TTC549 (cell line): ENCODE data around the gene RBMS3.

Experiments
- FAIRE-seq: peaks from 2 replicates; lab custom pipeline; 2012; peaks lifted over from hg19 to GRCh38; lab: Jason Lieb, UNC

The RBMS3 gene

GRCh38 chr3:29942297-29942696, 661.4 kb downstream of the RBMS3 start:
- no peak for FAIRE-seq

- no peak for FAIRE-seq
Measured at GRCh38 chr3:29949131-29949530, 668.3 kb downstream of the RBMS3 start.

DNA sequence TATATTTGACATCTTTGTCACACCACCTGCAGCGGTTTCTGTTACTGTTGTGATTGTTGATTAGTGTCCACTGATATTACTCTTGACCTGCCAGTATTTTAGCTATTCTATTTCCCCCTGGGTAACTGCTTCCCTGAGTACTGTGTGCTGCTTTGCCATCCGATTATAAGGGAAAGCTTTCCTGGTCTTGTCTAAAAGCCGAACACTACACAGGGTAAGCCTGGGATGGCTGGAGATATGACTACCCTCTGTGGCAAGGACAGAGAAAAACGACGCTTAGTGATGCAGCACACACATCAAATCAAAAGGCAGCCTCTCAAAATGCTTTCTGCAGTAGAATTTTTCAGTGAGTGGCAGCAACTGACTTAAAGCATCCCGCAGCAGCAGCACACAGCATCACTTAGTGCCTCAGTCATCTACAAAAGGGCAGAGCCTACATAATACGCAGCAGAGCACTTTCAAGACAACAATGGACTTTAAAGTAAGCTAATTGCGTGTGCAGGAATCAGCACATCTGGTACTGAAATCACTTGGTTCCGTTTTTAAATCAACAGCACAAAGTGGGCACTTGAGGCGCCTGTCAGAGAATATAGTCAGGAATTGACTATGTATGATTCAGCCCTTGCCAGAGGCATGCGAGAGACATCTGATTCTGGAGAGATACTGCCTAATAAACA, 669.2 kb downstream of the RBMS3 start:
- FAIRE-seq, result no peak

GRCh38 chr3:29952431-29952830, 671.6 kb downstream of the RBMS3 start:
- no peak for FAIRE-seq

DNA sequence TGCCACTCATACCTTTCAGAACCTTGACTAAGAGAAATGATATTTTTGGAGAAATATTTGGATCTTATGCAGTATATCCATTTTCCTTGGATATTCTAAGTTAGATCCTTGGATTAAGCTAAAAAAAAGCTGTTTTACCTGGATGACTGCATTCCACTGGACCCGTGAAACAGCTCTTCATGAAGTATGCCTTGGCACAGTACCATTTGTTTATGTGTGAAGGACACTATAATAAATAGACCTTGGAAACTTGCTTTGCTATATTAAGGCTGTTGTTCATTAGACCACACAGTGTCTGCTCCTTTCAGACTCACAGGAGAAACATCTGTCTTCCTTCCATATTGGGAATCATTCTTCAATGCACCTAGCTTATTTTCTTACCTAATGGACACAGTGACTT, 674.5 kb downstream of the RBMS3 start:
- no peak for FAIRE-seq

GRCh38 chr3:29958816-29959215, 677.9 kb downstream of the RBMS3 start:
- FAIRE-seq, result no peak

- FAIRE-seq, result no peak
Measured at GRCh38 chr3:29971895-29972294, 691.0 kb downstream of the RBMS3 start.

GRCh38 chr3:29972320-29972993, 691.6 kb downstream of the RBMS3 start:
- no peak for FAIRE-seq

GRCh38 chr3:29973763-29974162, 692.9 kb downstream of the RBMS3 start:
- FAIRE-seq, result no peak

- no peak for FAIRE-seq
Measured at GRCh38 chr3:29976871-29977270, 696.0 kb downstream of the RBMS3 start.

GRCh38 chr3:29977360-29977759, 696.5 kb downstream of the RBMS3 start:
- no peak for FAIRE-seq

DNA sequence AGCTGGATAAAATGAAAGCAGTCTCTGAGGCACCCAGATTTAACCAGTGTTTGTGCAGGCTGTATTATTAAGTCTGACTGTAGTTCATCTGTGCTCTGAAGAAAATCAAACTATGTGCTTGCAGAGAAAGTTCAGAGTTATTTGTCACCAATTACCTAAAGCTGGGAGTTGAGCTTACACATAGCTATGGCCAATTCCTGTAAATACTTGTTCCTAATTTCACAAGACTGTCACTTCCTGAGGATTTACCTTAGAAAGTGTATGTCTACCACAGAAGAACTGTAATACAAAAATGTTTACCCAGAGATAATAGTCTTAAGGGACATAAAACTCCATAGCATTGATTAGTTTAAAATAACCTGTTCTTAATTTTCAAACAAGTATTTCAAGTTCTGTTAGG, 697.2 kb downstream of the RBMS3 start:
- no peak for FAIRE-seq

- no peak for FAIRE-seq
Measured at GRCh38 chr3:29991198-29991597, 710.3 kb downstream of the RBMS3 start.

DNA sequence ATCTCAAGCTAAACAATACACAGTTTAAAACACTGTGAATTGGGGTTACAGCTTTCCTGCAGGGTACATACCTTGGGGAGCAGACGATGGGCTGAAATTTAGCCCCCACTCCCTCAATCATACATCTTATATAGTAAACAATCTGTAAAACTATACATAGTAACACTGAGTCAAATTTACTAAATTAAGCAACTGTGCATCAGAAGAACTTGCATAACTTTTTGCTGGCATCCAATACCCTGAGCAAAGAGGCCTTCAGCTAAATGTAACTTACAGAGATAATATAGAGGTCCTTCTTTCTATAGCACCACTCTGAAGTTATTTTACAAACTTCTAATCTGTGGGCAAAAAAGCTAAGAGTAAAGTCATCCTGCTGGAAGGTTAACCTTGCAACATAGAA, 721.9 kb downstream of the RBMS3 start:
- no peak for FAIRE-seq

- no peak for FAIRE-seq
Measured at GRCh38 chr3:30003741-30004140, 722.9 kb downstream of the RBMS3 start.

DNA sequence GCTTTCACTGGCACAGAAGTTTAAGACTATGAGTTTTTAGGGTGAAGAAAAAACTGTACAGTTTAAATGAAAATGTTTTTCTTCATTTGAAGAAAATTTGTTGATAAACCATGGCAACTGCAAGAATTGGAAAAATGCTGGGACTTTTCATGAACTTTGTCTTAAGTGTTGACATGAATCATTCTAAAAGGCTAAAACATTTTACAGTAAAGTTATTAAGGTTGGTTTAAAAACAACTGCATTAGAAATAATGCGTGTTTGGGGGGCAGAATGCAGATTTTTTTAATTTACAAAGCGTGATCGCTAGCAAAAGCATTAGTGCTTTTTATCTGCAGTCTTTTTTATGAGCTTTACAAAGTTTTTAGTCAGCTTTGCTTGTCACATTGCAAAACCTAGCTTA, 723.6 kb downstream of the RBMS3 start:
- FAIRE-seq, result no peak

DNA sequence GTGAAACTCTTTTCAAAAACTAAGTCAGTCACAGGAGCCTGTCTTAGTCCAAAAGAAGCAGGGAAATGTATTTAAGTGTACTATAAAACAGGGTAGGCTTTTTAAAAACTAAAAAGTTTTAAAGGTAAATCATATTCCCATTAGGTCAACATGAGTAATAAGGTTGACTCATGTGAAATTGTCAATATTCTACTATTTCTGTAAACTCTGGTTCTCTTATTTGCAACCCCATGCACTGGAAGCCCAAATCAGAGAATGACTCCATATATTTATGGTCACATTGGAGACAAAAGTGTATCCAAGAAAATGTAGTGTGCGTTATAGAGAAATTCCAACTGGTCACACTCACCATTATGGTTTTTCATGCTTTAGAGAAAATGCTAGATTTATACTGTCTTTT, 725.2 kb downstream of the RBMS3 start:
- no peak for FAIRE-seq

- FAIRE-seq, result no peak
Measured at GRCh38 chr3:30007668-30008067, 726.8 kb downstream of the RBMS3 start.

- FAIRE-seq, result no peak
Measured at GRCh38 chr3:30011237-30011803, 730.4 kb downstream of the RBMS3 start.

DNA sequence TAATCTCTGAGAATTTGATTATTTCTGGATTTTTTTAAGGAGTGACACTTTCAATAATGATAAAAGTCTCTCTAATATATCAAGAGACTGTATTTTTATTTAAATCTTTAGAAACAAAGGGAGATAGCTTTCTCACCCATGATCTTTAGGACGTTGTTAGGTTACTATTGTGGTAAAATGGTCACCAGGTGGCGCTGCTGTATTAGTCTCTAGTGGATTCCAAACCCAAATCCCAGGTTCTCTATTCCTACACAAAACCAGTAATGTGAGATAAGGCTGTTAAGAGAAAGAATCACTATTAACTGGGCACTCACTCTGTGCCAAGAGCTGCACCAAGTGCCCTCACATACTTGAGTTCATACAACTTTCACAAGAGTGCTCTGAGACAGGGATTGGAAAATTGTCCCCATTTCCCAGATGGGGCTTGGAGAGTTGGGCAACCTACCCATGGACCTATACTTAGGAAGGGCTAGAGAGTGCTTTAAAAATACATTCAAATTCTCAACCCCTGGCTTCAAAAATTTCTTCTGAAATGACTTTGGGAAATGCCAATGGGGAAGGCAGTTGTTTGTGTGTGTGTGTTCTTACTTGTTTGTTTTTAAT, 732.2 kb downstream of the RBMS3 start:
- FAIRE-seq, result peak; percentile 96

DNA sequence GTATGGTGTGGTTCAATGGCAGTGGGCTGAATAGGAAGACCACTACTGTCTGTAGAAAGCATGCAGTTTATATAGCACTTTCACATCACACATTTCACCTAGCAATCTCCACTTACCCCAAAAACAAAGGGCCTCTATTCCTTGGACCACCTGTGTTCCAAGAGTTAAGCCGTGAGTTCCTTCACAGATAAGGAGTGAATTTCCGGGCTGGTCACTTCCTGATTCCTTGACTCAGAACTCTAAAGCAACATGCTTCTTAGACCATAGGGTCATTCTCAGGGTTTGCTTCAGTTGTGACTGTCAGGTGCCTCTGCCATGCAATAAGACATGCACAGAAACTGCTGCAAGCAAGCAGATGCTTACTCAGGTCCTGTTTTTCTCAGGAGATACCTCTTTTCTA, 737.0 kb downstream of the RBMS3 start:
- FAIRE-seq, result no peak

DNA sequence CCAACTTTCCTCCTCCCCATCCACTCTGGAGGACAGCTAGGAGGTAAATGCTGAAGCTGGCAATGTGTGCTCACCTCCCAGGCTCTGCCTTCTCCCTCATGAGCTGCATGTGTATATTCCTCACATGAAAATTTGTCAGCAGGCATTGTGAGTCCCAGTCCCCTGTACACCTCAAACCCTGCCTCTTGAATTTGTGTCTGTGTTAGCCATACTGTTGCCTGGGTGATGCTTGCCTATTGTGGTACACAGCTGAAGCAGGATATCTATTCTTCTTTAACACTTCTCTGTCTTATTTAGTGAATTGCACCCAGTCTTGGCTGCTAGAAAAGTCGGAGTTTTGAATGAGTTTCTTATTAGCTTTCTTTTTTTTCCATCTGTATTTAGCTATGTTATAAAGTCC, 739.5 kb downstream of the RBMS3 start:
- no peak for FAIRE-seq

DNA sequence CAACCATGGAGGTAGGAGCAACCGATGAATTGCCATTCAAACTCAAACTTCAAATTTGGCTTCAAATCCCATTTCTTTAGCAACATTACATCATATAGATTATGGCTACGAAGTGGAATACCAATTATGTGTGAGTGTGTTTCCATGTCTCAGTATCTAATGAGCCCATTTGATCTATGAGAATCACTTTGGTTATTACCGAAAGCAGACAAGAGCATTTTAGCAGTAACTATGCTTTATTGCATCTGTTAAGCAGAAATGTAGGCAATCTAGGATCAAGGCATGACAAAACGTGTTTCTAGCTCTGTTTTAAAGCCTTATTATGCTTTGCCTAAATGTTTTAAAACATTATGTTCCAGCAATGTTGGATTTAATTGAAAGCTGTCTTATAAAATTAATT, 743.6 kb downstream of the RBMS3 start:
- no peak for FAIRE-seq

GRCh38 chr3:30026851-30027250, 746.0 kb downstream of the RBMS3 start:
- no peak for FAIRE-seq
